ENCODE results near the gene WSCD1.

The WSCD1 gene

DNA sequence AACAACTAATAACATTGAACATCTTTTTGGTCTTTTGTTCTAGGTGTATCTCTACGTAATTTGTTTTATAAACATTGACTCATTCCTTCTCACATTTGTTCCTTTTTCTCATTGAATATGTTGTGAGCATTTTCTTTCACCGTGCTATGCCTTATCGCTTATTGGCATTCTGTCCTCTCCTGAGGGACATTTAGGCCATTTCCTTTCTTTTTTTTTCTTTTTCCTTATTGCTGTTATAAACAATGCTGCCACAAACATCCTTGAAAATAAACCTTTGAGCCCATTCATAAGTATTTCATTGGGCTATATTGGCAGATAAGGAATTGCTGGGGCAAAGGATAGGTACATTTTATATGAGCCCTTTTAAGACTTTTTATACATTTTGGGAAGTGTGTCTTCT, 32.4 kb downstream of the WSCD1 start:
- H3K4me3 ChIP-seq (ENCODE audit: low read depth, low read length), result no peak overlapping the region
- no peak for DNase-seq (ENCODE audit: low read depth)
- TF ChIP-seq, protein P1, sequence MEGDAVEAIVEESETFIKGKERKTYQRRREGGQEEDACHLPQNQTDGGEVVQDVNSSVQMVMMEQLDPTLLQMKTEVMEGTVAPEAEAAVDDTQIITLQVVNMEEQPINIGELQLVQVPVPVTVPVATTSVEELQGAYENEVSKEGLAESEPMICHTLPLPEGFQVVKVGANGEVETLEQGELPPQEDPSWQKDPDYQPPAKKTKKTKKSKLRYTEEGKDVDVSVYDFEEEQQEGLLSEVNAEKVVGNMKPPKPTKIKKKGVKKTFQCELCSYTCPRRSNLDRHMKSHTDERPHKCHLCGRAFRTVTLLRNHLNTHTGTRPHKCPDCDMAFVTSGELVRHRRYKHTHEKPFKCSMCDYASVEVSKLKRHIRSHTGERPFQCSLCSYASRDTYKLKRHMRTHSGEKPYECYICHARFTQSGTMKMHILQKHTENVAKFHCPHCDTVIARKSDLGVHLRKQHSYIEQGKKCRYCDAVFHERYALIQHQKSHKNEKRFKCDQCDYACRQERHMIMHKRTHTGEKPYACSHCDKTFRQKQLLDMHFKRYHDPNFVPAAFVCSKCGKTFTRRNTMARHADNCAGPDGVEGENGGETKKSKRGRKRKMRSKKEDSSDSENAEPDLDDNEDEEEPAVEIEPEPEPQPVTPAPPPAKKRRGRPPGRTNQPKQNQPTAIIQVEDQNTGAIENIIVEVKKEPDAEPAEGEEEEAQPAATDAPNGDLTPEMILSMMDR (conservative IDR thresholded peaks at IDR 0.05; ENCODE audit: low read depth, low read length), result no peak

DNA sequence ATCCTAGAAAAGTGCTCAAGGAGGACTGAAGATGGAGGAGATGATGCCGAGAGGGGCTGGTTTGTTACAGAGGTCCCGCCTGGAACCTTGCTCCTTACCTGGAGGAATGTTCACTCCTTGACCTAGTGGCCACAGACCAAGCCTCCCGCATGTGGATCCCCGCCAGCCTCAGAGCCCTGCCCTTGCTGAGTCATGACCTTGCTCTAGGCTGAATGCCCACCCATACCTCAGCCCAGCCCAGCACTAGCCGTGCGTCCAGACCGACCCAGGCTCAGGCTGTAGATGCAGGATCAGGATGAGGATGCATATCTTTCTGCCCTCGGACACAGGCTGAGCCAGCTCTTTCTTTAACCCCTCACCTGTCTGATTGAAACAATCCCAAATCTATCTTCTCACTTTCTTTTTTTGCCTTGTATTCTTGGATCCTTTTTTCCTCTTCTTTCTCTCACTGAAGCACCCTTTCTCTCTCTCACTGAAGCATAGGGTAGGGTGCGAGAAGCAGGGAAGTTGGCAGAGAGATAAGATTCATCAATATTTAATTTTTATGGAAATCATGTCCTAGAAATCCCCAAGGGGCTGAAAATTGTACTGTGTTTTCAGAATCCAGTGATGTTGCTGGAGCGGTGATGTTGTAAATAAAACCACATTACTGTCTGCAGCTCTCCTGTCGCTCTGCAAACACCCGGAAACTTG, 34.9 kb downstream of the WSCD1 start:
- no peak for DNase-seq (ENCODE audit: low read depth)
- TF ChIP-seq, protein P1 (conservative IDR thresholded peaks at IDR 0.05; ENCODE audit: low read depth, low read length), result no peak
- H3K4me3 ChIP-seq (ENCODE audit: low read depth, low read length), result no peak overlapping the region

DNA sequence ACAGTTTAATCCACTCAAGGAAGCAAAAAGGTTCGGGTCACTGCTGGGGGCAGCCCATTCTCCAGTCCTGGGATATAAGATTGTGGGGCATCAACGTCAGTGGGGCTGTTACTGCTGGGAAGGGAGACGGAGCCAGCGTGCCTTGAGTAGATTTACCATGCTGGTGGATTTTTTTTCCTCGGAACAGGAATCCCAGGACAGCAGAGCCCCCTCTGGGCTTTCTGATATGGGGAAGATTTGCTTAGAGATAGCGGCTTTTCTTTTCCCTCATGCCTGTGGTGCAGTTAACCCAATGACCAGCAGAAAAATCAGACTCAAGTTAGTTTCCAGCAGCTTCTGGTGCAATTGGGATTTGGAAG, 35.4 kb downstream of the WSCD1 start:
- TF ChIP-seq, protein P1 (conservative IDR thresholded peaks at IDR 0.05; ENCODE audit: low read depth, low read length), result no peak
- H3K4me3 ChIP-seq (ENCODE audit: low read depth, low read length), result no peak overlapping the region
- DNase-seq (ENCODE audit: low read depth), result no peak

DNA sequence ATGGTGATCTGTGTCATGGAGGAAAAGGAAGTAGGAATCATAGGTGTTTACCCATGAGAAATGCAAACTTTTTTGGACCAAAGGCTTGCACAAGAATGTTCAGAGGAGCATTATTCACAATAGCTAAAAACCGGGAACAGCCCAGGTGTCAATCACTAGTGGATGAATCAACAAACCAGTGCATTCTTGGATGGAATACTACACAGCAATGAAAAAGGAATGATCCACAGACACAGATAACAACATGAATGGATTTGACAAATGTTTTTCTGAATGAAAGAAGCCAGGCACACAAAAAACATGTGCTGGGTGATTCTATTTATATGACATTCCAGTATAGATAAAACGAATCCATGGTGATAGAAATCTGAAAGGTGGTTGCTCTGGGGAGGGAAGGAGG, 36.0 kb downstream of the WSCD1 start:
- DNase-seq (ENCODE audit: low read depth), result no peak
- no peak overlapping the region for H3K4me3 ChIP-seq (ENCODE audit: low read depth, low read length)
- TF ChIP-seq, protein P1 (conservative IDR thresholded peaks at IDR 0.05; ENCODE audit: low read depth, low read length), result no peak

DNA sequence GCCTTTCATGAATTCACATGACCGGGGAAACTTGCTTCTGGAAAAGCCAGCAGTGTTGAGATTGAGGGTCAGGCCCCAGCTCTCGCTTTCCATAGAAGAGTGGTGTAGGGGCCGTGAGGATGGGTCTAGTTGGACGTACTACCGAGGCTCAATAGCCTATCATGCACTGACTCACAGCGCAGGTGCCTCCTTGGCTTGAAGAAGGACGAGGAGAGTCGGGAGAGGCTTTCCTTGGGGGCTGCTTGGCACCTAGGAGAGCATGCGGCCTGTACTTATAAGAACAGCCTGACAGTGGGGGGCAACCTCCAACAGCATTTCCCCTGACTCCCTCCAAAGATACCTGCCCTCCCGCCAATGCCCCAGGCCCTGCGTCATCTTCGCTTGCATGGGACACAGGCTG, 37.6 kb downstream of the WSCD1 start:
- H3K4me3 ChIP-seq (ENCODE audit: low read depth, low read length), result no peak overlapping the region
- DNase-seq (ENCODE audit: low read depth), result no peak
- TF ChIP-seq, protein P1 (conservative IDR thresholded peaks at IDR 0.05; ENCODE audit: low read depth, low read length), result no peak

DNA sequence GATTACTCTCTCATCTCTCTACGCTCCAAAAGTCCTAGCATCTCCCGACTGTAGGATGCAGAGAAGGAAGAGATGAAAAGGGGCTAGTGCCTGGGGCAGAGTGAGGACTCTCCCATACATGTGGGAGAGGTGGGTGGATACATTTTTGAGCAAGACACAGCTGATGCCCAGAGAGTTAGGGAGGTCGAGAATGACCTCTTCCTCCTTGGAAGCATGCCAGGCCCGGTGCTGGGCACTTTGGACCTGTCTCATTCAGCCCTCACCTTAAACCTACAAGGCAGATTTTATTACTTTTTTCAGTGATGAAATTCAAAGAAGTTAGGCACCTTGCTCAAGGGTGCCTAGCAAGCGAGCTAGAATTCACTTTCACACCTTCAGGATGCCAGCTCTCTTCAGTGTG, 38.2 kb downstream of the WSCD1 start:
- H3K4me3 ChIP-seq (ENCODE audit: low read depth, low read length), result no peak overlapping the region
- TF ChIP-seq, protein P1 (conservative IDR thresholded peaks at IDR 0.05; ENCODE audit: low read depth, low read length), result no peak
- no peak for DNase-seq (ENCODE audit: low read depth)

DNA sequence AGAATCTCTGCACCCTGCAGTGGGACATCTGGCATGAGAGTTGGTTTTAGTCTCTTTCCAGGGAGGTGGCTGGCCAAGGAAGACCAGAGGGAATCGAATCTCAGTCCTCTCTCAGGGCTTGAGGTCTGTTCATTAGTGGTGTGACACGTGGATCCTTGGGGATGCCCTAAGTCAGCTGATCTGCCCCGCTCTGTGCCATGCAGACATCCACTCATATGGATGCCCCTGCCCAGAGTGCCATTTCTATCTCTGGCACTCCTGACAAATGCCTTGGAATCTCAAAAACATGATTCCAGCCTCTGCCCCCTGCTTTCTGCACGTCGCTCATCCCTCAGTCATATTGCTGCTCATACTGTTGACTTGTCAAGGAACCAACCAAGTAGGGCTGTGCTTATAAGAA, 38.8 kb downstream of the WSCD1 start:
- no peak overlapping the region for H3K4me3 ChIP-seq (ENCODE audit: low read depth, low read length)
- DNase-seq (ENCODE audit: low read depth), result no peak
- TF ChIP-seq, protein P1 (conservative IDR thresholded peaks at IDR 0.05; ENCODE audit: low read depth, low read length), result no peak
